Measurements from ENCODE around the gene ACBD3.

Gene ACBD3

GRCh38 chr1:226162898-226163297 lies 23.6 kb downstream of the ACBD3 start:
- H4K91ac ChIP-seq (ENCODE audit: low read depth, low read length), result no peak overlapping the region
- no peak overlapping the region for H3K9ac ChIP-seq (ENCODE audit: low read length)
- H2AFZ ChIP-seq (ENCODE audit: insufficient read depth, low read length, poor library complexity), result no peak overlapping the region
- peaks cover 2% of the 10 kb centered on the region for H3K79me2 ChIP-seq (ENCODE audit: control insufficient read depth, insufficient read depth, low read length, poor library complexity)
- H3K23ac ChIP-seq (ENCODE audit: low read length), result no peak overlapping the region
- H3K9me3 ChIP-seq (ENCODE audit: insufficient read depth, low read depth, low read length), result no peaks in the 10 kb centered on the region
- H3K79me1 ChIP-seq (ENCODE audit: low read length), result no peaks in the 10 kb centered on the region
- H3K14ac ChIP-seq (ENCODE audit: low read length), result no peak overlapping the region
- no peak overlapping the region for H4K8ac ChIP-seq (ENCODE audit: low read depth, low read length)
- no peak overlapping the region for H3K27ac ChIP-seq (ENCODE audit: low read depth, low read length)
- H2BK5ac ChIP-seq (ENCODE audit: low read depth, low read length, poor library complexity), result no peak overlapping the region
- no peak overlapping the region for H2AK5ac ChIP-seq (ENCODE audit: low read length)
- H3K4me3 ChIP-seq (ENCODE audit: low read depth, low read length), result no peak overlapping the region
- H3K36me3 ChIP-seq (ENCODE audit: control insufficient read depth in 1 of 2, insufficient read depth in 2 of 2, low read length in 2 of 2), result peaks cover 26 to 50% of the 10 kb centered on the region in 2 experiments
- no peak overlapping the region for H2BK12ac ChIP-seq (ENCODE audit: low read length)
- H3K4me1 ChIP-seq (ENCODE audit: control insufficient read depth in 1 of 2, insufficient read depth in 2 of 2, low read length in 2 of 2), result no peaks in the 10 kb centered on the region
- H3K4ac ChIP-seq (ENCODE audit: low read depth, low read length), result no peak overlapping the region
- H4K12ac ChIP-seq (ENCODE audit: low read depth, low read length), result no peak overlapping the region
- WGBS (ENCODE audit: extremely low coverage, insufficient coverage, insufficient read length), result no CpG with 5 or more reads among the region's 8 CpGs
- no peaks in the 10 kb centered on the region for H3K27me3 ChIP-seq (ENCODE audit: insufficient read depth, low read length)
- H2BK120ac ChIP-seq (ENCODE audit: insufficient read depth, low read length, poor library complexity), result no peak overlapping the region
- H3K18ac ChIP-seq (ENCODE audit: low read length), result no peak overlapping the region
- no peak for DNase-seq
- no peak overlapping the region for H3K4me2 ChIP-seq (ENCODE audit: low read length)

- Histone ChIP-seq H4K12ac (ENCODE audit: low read depth, low read length) (no peak overlapping the region), H2AK5ac (ENCODE audit: low read length) (no peak overlapping the region), H3K79me1 (ENCODE audit: low read length) (no peaks in the 10 kb centered on the region), H4K91ac (ENCODE audit: low read depth, low read length) (no peak overlapping the region), H3K4ac (ENCODE audit: low read depth, low read length) (no peak overlapping the region), H3K36me3 (ENCODE audit: control insufficient read depth in 1 of 2, insufficient read depth in 2 of 2, low read length in 2 of 2) (peaks cover 26 to 48% of the 10 kb centered on the region in 2 experiments), H2BK5ac (ENCODE audit: low read depth, low read length, poor library complexity) (no peak overlapping the region), H3K4me3 (ENCODE audit: low read depth, low read length) (no peak overlapping the region), H3K4me1 (ENCODE audit: control insufficient read depth in 1 of 2, insufficient read depth in 2 of 2, low read length in 2 of 2) (no peaks in the 10 kb centered on the region), H3K14ac (ENCODE audit: low read length) (no peak overlapping the region), H3K4me2 (ENCODE audit: low read length) (no peak overlapping the region), H3K9me3 (ENCODE audit: insufficient read depth, low read depth, low read length) (no peaks in the 10 kb centered on the region), H2BK120ac (ENCODE audit: insufficient read depth, low read length, poor library complexity) (no peak overlapping the region), H2AFZ (ENCODE audit: insufficient read depth, low read length, poor library complexity) (no peak overlapping the region), H3K79me2 (ENCODE audit: control insufficient read depth, insufficient read depth, low read length, poor library complexity) (no peaks in the 10 kb centered on the region), H3K27ac (ENCODE audit: low read depth, low read length) (no peak overlapping the region), H2BK12ac (ENCODE audit: low read length) (no peak overlapping the region), H4K8ac (ENCODE audit: low read depth, low read length) (no peak overlapping the region), H3K9ac (ENCODE audit: low read length) (no peak overlapping the region), H3K23ac (ENCODE audit: low read length) (no peak overlapping the region), H3K27me3 (ENCODE audit: insufficient read depth, low read length) (no peaks in the 10 kb centered on the region), H3K18ac (ENCODE audit: low read length) (no peak overlapping the region)
- no CpG with 5 or more reads among the region's 7 CpGs for WGBS (ENCODE audit: extremely low coverage, insufficient coverage, insufficient read length)
- DNase-seq, result no peak
Observed at GRCh38 chr1:226158983-226159382, 27.6 kb downstream of the ACBD3 start.

- no peak overlapping the region for H3K4me3 ChIP-seq (ENCODE audit: low read depth, low read length)
- H4K12ac ChIP-seq (ENCODE audit: low read depth, low read length), result no peak overlapping the region
- no peak overlapping the region for H3K4ac ChIP-seq (ENCODE audit: low read depth, low read length)
- no peak overlapping the region for H2BK5ac ChIP-seq (ENCODE audit: low read depth, low read length, poor library complexity)
- H3K27me3 ChIP-seq (ENCODE audit: insufficient read depth, low read length), result no peaks in the 10 kb centered on the region
- no peaks in the 10 kb centered on the region for H3K79me2 ChIP-seq (ENCODE audit: control insufficient read depth, insufficient read depth, low read length, poor library complexity)
- H3K4me1 ChIP-seq (ENCODE audit: control insufficient read depth in 1 of 2, insufficient read depth in 2 of 2, low read length in 2 of 2), result no peaks in the 10 kb centered on the region
- no peak overlapping the region for H2AFZ ChIP-seq (ENCODE audit: insufficient read depth, low read length, poor library complexity)
- H3K9ac ChIP-seq (ENCODE audit: low read length), result no peak overlapping the region
- no peak overlapping the region for H3K18ac ChIP-seq (ENCODE audit: low read length)
- H2BK12ac ChIP-seq (ENCODE audit: low read length), result no peak overlapping the region
- no peak overlapping the region for H2BK120ac ChIP-seq (ENCODE audit: insufficient read depth, low read length, poor library complexity)
- H4K91ac ChIP-seq (ENCODE audit: low read depth, low read length), result no peak overlapping the region
- peaks cover 24 to 50% of the 10 kb centered on the region in 2 experiments for H3K36me3 ChIP-seq (ENCODE audit: control insufficient read depth in 1 of 2, insufficient read depth in 2 of 2, low read length in 2 of 2)
- no peaks in the 10 kb centered on the region for H3K79me1 ChIP-seq (ENCODE audit: low read length)
- no peak overlapping the region for H4K8ac ChIP-seq (ENCODE audit: low read depth, low read length)
- H3K27ac ChIP-seq (ENCODE audit: low read depth, low read length), result no peak overlapping the region
- no peaks in the 10 kb centered on the region for H3K9me3 ChIP-seq (ENCODE audit: insufficient read depth, low read depth, low read length)
- no peak overlapping the region for H2AK5ac ChIP-seq (ENCODE audit: low read length)
- H3K4me2 ChIP-seq (ENCODE audit: low read length), result no peak overlapping the region
- no CpG with 5 or more reads among the region's 1 CpG for WGBS (ENCODE audit: extremely low coverage, insufficient coverage, insufficient read length)
- DNase-seq, result no peak
- H3K23ac ChIP-seq (ENCODE audit: low read length), result no peak overlapping the region
- H3K14ac ChIP-seq (ENCODE audit: low read length), result no peak overlapping the region
Observed at GRCh38 chr1:226158457-226158856, 28.1 kb downstream of the ACBD3 start.

GRCh38 chr1:226157761-226158316 lies 28.7 kb downstream of the ACBD3 start:
- Histone ChIP-seq H2AFZ (ENCODE audit: insufficient read depth, low read length, poor library complexity) (no peak overlapping the region), H4K91ac (ENCODE audit: low read depth, low read length) (no peak overlapping the region), H2BK12ac (ENCODE audit: low read length) (no peak overlapping the region), H3K23ac (ENCODE audit: low read length) (no peak overlapping the region), H3K27me3 (ENCODE audit: insufficient read depth, low read length) (no peaks in the 10 kb centered on the region), H3K9ac (ENCODE audit: low read length) (no peak overlapping the region), H3K4me2 (ENCODE audit: low read length) (no peak overlapping the region), H2AK5ac (ENCODE audit: low read length) (no peak overlapping the region), H3K79me2 (ENCODE audit: control insufficient read depth, insufficient read depth, low read length, poor library complexity) (no peaks in the 10 kb centered on the region), H4K8ac (ENCODE audit: low read depth, low read length) (no peak overlapping the region), H2BK120ac (ENCODE audit: insufficient read depth, low read length, poor library complexity) (no peak overlapping the region), H3K4ac (ENCODE audit: low read depth, low read length) (no peak overlapping the region), H3K18ac (ENCODE audit: low read length) (no peak overlapping the region), H3K4me3 (ENCODE audit: low read depth, low read length) (no peak overlapping the region), H2BK5ac (ENCODE audit: low read depth, low read length, poor library complexity) (no peak overlapping the region), H4K12ac (ENCODE audit: low read depth, low read length) (no peak overlapping the region), H3K4me1 (ENCODE audit: control insufficient read depth in 1 of 2, insufficient read depth in 2 of 2, low read length in 2 of 2) (no peaks in the 10 kb centered on the region), H3K79me1 (ENCODE audit: low read length) (no peaks in the 10 kb centered on the region), H3K9me3 (ENCODE audit: insufficient read depth, low read depth, low read length) (no peaks in the 10 kb centered on the region), H3K36me3 (ENCODE audit: control insufficient read depth in 1 of 2, insufficient read depth in 2 of 2, low read length in 2 of 2) (peaks cover 23 to 51% of the 10 kb centered on the region in 2 experiments), H3K14ac (ENCODE audit: low read length) (no peak overlapping the region), H3K27ac (ENCODE audit: low read depth, low read length) (no peak overlapping the region)
- WGBS (ENCODE audit: extremely low coverage, insufficient coverage, insufficient read length), result no CpG with 5 or more reads among the region's 1 CpG
- no peak for DNase-seq

All from trophoblast cell (in vitro differentiated cells and primary cell).